Mucosa of descending colon (tissue), 3 donors: ENCODE measurements around the gene CALN1. TPM values are rescaled to one million over a fixed set of nuclear protein-coding genes. Genes with fewer than 3 reads are reported as not detected.

Source experiments
- ATAC-seq: fragments of 200-7000 bp; cut with Tn5 transposase; one replicate; pipeline ENCODE4 v1.9.1; 2020; ENCODE audit warnings: mild to moderate bottlenecking, moderate library complexity
- DNase-seq, 3 donors: peaks; one replicate each; pipeline ENCODE4 v3.0.0-alpha.2; 2020
- H3K36me3 ChIP-seq: fragments of 200-600 bp; one replicate; pipeline ENCODE4 v1.8.0; 2021; ENCODE audit warnings: low read depth, mild to moderate bottlenecking
- H3K4me1 ChIP-seq: fragments of 200-600 bp; one replicate; pipeline ENCODE4 v1.8.0; 2021; ENCODE audit warnings: low read depth, mild to moderate bottlenecking
- H3K4me3 ChIP-seq: fragments of 200-600 bp; one replicate; pipeline ENCODE4 v1.8.0; 2021; ENCODE audit warnings: mild to moderate bottlenecking
- H3K9me3 ChIP-seq: fragments of 200-600 bp; one replicate; pipeline ENCODE4 v1.8.0; 2021; ENCODE audit warnings: mild to moderate bottlenecking
- CTCF ChIP-seq: fragments of 200-600 bp; IDR thresholded peaks from one replicate; pipeline ENCODE4 v1.8.0; 2022; ENCODE audit warnings: antibody characterized with exemption, mild to moderate bottlenecking
- intact Hi-C, 2 donors: fragments of 100-400 bp; cut with DNase I in 1 of 2; cut with micrococcal nuclease in 1 of 2; formaldehyde crosslinking; loops; one replicate each; pipeline versions ENCODE4 v1.11.0 to v1.11.1; 2022; cut with DNase I, micrococcal nuclease
- total RNA-seq, 3 donors: library from RNA; stranded (reverse); fragmentation: NEBNext Ultra II Directional in 2 of 3; extraction: Animal tissue kit (Norgen Biotek cat#: 25700) in 2 of 3; gene quantifications; one replicate each; pipeline versions ENCODE4 v1.2.1 to v1.2.4, GENCODE V29; 2021 to 2023
- donor health status: DM: no; HTN: no; CAD: no; lungs with moderate emphysema.
- donor health status: DM: no; HTN: no; CAD: no.
- donor health status: DM: no; HTN: yes; CAD: no.

CALN1 gene
- total RNA-seq, 3 donors from 2014 or later, result not detected

GRCh38 chr7:71780282-71780681 is 631.9 kb downstream of the CALN1 start:
- ATAC-seq, result no peak
- no peak for TF ChIP-seq CTCF
- Histone ChIP-seq H3K4me3 (no peak overlapping the region), H3K9me3 (peaks cover 26% of the 10 kb centered on the region), H3K4me1 (no peaks in the 10 kb centered on the region), H3K36me3 (no peaks in the 10 kb centered on the region)
- intact Hi-C loops, result no loop called here
- no peak for DNase-seq

- peaks cover 11% of the 10 kb centered on the region for H3K9me3 ChIP-seq
- H3K4me3 ChIP-seq, result no peak overlapping the region
- DNase-seq, result no peak
- no peak for ATAC-seq
- no peak for TF ChIP-seq CTCF
- no peaks in the 10 kb centered on the region for H3K36me3 ChIP-seq
- intact Hi-C loops, result no loop called here
- no peaks in the 10 kb centered on the region for H3K4me1 ChIP-seq
Measured at GRCh38 chr7:71777278-71777677, 634.9 kb downstream of the CALN1 start.

GRCh38 chr7:71776726-71777125 is 635.4 kb downstream of the CALN1 start:
- no peak for TF ChIP-seq CTCF
- Histone ChIP-seq H3K36me3 (no peaks in the 10 kb centered on the region), H3K4me1 (no peaks in the 10 kb centered on the region), H3K4me3 (no peak overlapping the region), H3K9me3 (peaks cover 8% of the 10 kb centered on the region)
- ATAC-seq (no peak), DNase-seq (no peak)
- intact Hi-C loops, result no loop called here

- Histone ChIP-seq H3K4me3 (no peak overlapping the region), H3K4me1 (no peaks in the 10 kb centered on the region), H3K36me3 (no peaks in the 10 kb centered on the region), H3K9me3 (peaks cover 9% of the 10 kb centered on the region)
- DNase-seq, result no peak
- TF ChIP-seq CTCF, result no peak
- ATAC-seq, result no peak
- intact Hi-C loops, result no loop called here
Measured at GRCh38 chr7:71775648-71776047, 636.5 kb downstream of the CALN1 start.

GRCh38 chr7:71772779-71773178 is 639.4 kb downstream of the CALN1 start:
- intact Hi-C loops, result no loop called here
- no peak overlapping the region for H3K4me3 ChIP-seq
- no peaks in the 10 kb centered on the region for H3K4me1 ChIP-seq
- peaks cover 11% of the 10 kb centered on the region for H3K9me3 ChIP-seq
- no peaks in the 10 kb centered on the region for H3K36me3 ChIP-seq
- TF ChIP-seq CTCF, result no peak
- no peak for ATAC-seq
- no peak for DNase-seq

- H3K9me3 ChIP-seq, result peaks cover 5% of the 10 kb centered on the region
- DNase-seq (no peak), ATAC-seq (no peak)
- no peaks in the 10 kb centered on the region for H3K36me3 ChIP-seq
- no peak overlapping the region for H3K4me3 ChIP-seq
- intact Hi-C loops, result no loop called here
- H3K4me1 ChIP-seq, result no peaks in the 10 kb centered on the region
- TF ChIP-seq CTCF, result no peak
Measured at GRCh38 chr7:71770269-71770907, 641.8 kb downstream of the CALN1 start.
